Mucosa of stomach (tissue), 1 donor: ENCODE data around the gene CPHXL2.

Experiments used
- H3K27me3 ChIP-seq: one replicate; pipeline ENCODE4 v1.7.0; 2013; ENCODE audit warnings: mild to moderate bottlenecking, low read length; ENCODE audit not compliant: control insufficient read depth, insufficient read depth
- H3K36me3 ChIP-seq: one replicate; pipeline ENCODE4 v1.7.0; 2013; ENCODE audit warnings: low read length; ENCODE audit not compliant: control insufficient read depth, insufficient read depth
- H3K4me1 ChIP-seq: one replicate; pipeline ENCODE4 v1.7.0; 2013; ENCODE audit warnings: mild to moderate bottlenecking, low read length; ENCODE audit not compliant: control insufficient read depth, insufficient read depth
- H3K4me3 ChIP-seq: one replicate; pipeline ENCODE4 v1.7.0; 2013; ENCODE audit warnings: low read length
- H3K9ac ChIP-seq: one replicate; pipeline ENCODE4 v1.7.0; 2013; ENCODE audit warnings: mild to moderate bottlenecking, low read length, moderate library complexity
- H3K9me3 ChIP-seq: one replicate; pipeline ENCODE4 v1.7.0; 2013; ENCODE audit warnings: mild to moderate bottlenecking, low read length, moderate library complexity; ENCODE audit not compliant: control insufficient read depth
- donor health status: Pancreatic carcinoma.

Gene CPHXL2

DNA sequence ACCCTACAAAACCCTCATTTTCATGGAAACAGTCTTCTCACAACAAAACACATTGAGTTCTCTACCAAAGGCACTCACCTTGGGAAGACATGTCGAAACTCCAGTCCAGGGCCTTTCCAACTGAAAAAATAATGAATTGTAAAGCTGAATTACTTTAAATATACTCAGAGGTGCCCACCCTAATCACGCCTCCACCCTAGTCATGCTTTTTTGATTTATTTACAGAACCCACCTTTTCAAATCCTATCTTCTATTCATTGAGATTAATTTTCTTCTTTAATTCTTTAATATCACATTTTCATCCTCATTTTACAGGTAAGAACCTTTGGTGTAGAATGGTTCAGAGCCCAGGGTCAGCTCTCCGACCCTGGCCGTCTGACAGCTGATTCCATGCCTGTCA, at the start of gene CPHXL2:
TSS of gene CPHXL2 (minus strand) at position 101 of the 400 bp plus-strand sequence. CDS start at position 91, 10 bp downstream.
- Histone ChIP-seq H3K36me3 (no peaks in the 10 kb centered on the region), H3K9me3 (no peaks in the 10 kb centered on the region), H3K9ac (no peak within 1 kb of the TSS), H3K27me3 (peaks cover 31% of the 10 kb centered on the region), H3K4me3 (no peak within 1 kb of the TSS), H3K4me1 (peaks cover 6% of the 10 kb centered on the region)

DNA sequence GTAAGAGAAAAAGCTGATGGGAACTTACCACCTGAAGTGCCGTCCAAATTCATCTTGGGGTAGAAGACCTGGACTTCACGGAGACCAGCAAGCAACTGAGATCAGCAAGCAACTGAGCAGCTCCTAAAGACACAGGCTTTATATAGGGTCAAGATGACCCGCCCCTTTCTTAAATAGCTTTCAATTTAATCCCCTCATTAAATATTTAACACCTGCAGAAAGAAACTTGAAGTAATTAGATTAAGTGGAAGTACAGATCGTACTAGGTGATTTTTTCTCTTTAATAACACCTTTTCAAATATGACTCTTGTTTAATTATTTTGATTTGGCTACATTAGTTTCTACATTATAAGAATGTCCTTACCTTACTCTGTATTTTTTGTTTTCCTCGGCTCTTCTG, 49.6 kb upstream of the CPHXL2 start, which contains the start of gene CPHXL:
TSS of gene CPHXL (minus strand) at position 101 of the 400 bp plus-strand sequence. CDS start at position 53, 48 bp downstream.
- Histone ChIP-seq H3K36me3 (no peaks in the 10 kb centered on the region), H3K4me1 (peaks cover 8% of the 10 kb centered on the region), H3K9me3 (no peaks in the 10 kb centered on the region), H3K9ac (no peak within 1 kb of the TSS), H3K4me3 (no peak within 1 kb of the TSS), H3K27me3 (no peaks in the 10 kb centered on the region)

DNA sequence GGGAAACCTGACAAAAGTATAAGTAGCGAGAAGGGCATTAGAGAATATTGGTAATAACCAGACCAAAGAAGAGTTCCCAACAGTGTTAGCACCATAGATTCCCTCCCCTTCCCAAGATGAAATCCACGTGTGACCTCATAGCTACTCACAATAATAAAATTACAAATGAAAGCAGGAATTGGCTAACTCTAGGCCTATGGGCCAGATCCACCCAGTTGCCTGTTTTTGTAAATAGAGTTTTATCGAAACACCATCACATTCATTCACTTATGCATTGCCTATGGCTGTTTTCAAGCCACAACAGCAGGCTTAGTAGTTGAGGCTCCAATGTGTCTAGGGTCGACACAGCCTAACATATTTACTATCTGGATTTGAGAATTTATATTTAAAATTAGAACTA, 41.6 kb upstream of the CPHXL2 start:
- no peaks in the 10 kb centered on the region for H3K9me3 ChIP-seq
- no peaks in the 10 kb centered on the region for H3K4me1 ChIP-seq
- no peaks in the 10 kb centered on the region for H3K36me3 ChIP-seq

DNA sequence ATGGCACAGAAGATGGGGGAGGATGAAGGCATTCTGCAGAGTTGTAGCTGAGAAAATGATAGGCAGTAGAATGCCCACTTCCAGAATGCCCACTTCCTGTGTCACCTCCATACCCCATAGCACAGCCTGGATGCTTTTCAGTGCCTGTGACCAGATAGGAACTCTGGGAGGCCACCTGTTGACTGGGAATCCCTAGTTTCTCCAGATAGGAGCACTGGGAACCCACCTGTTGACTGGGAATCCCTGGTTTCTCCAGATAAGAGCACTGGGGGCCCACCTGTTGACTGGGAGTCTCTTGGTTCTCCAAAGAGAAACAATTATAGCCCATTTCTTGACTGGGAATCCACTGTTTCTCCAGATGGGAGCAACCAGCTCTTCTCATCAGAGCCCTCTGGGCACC, 37.9 kb upstream of the CPHXL2 start:
- no peak overlapping the region for H3K9ac ChIP-seq
- H3K27me3 ChIP-seq = peaks cover 9% of the 10 kb centered on the region
- no peak overlapping the region for H3K4me3 ChIP-seq
- no peaks in the 10 kb centered on the region for H3K9me3 ChIP-seq
- no peaks in the 10 kb centered on the region for H3K4me1 ChIP-seq
- H3K36me3 ChIP-seq = no peaks in the 10 kb centered on the region

More for the DNA sequence above, 41.6 kb upstream of the CPHXL2 start:
- H3K27me3 ChIP-seq = peaks cover 9% of the 10 kb centered on the region
- no peak overlapping the region for H3K4me3 ChIP-seq
- H3K9ac ChIP-seq = no peak overlapping the region

DNA sequence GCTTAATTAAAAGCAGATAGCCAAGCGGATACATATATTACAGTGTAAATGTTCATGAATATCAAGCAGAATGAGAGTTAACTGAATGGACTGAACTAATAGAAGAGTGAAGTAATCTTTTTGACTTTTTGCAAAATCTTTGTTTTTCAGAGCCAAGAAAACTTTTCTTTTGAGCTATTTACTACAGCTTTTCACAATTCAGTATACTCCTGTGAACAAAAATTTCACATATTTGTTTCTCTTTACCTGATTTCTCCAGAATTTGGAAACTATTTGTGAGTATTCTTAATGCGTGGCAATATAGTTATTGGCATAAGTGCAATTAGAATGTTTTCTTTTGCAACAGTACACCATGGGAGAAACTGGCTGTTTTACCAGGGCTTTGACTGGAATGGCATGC, 33.5 kb upstream of the CPHXL2 start:
- H3K4me1 ChIP-seq = no peaks in the 10 kb centered on the region
- H3K4me3 ChIP-seq = no peak overlapping the region
- H3K9ac ChIP-seq = no peak overlapping the region

DNA sequence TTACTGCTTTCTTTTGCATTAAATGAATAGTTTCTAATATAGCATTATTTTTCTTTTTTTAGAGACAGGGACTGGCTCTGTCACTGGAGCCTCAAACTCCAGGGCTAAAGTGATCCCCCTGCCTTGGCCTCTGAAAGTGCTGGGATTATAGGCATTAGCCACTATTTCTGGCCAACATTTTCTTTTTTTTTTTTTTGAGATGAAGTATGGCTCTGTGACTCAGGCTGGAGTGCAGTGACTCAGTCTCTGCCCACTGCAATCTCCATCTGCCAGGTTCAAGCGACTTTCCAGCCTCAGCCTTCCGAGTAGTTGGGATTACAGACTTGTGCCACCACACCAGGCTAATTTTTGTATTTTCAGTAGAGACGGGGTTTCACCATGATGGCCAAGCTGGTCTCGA, 26.5 kb upstream of the CPHXL2 start:
- Histone ChIP-seq H3K27me3 (peaks cover 7% of the 10 kb centered on the region), H3K9me3 (no peaks in the 10 kb centered on the region), H3K4me3 (no peak overlapping the region), H3K9ac (no peak overlapping the region), H3K4me1 (no peaks in the 10 kb centered on the region), H3K36me3 (no peaks in the 10 kb centered on the region)

More for the DNA sequence above, 33.5 kb upstream of the CPHXL2 start:
- Histone ChIP-seq H3K36me3 (no peaks in the 10 kb centered on the region), H3K27me3 (peaks cover 12% of the 10 kb centered on the region), H3K9me3 (no peaks in the 10 kb centered on the region)

DNA sequence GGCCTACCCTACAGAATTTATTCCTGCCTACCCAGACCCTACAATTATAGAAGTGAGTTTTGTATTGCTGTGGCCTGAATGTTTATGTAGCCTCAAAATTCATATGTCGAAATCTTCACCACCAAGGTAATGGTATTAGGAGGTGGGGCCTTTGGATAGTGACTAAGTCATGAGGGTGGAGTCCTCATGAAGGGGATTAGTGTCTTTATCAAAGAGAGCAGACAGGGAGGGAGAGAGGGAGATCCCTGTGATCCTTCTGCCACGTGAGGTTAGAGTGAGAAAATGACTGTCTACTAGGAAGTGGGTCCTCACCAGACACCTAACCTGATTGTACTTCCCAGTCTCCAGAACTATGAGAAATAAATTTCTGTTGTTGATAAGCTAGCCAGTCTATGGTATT, 25.4 kb upstream of the CPHXL2 start:
- Histone ChIP-seq H3K4me3 (no peak overlapping the region), H3K9ac (no peak overlapping the region), H3K9me3 (no peaks in the 10 kb centered on the region), H3K27me3 (peaks cover 7% of the 10 kb centered on the region), H3K36me3 (no peaks in the 10 kb centered on the region), H3K4me1 (no peaks in the 10 kb centered on the region)

DNA sequence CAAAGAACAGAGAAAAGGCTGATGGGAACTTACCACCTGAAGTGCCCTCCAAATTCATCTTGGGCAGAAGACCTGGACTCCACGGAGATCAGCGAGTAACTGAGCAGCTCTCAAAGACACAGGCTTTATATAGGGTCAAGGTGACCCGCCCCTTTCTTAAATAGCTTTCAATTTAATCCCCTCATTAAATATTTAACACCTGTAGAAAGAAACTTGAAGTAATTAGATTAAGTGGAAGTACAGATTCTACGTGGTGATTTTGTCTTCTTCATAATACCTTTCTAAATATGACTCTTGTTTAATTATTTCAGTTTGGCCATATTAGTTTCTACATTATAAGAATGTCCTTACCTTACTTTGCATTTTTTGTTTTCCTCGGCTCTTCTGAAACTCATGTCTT, 24.6 kb upstream of the CPHXL2 start, which contains the start of gene DUXB:
TSS of gene DUXB (minus strand) at position 101 of the 400 bp plus-strand sequence. CDS start at position 58, 43 bp downstream.
- H3K9ac ChIP-seq = no peak within 1 kb of the TSS
- no peak within 1 kb of the TSS for H3K4me3 ChIP-seq
- H3K27me3 ChIP-seq = peaks cover 7% of the 10 kb centered on the region
- no peaks in the 10 kb centered on the region for H3K9me3 ChIP-seq
- H3K4me1 ChIP-seq = no peaks in the 10 kb centered on the region
- H3K36me3 ChIP-seq = no peaks in the 10 kb centered on the region

DNA sequence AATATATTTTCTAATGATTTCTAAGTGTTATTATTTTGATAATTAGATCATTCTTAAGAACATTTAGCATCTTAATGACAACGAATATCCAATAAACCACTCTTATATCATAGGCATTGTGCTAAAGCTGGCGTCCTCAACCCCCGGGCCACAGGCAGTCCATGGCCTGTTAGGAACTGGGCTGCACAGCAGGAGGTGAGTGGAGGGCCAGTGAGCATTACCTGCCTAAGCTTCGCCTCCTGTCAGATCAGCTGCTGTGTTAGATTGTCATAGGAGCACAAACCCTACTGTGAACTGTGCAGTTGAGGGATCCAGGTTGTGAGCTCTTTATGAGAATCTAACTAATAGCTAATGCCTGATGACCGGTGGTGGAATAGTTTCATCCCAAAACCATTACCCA, 20.8 kb upstream of the CPHXL2 start:
- H3K36me3 ChIP-seq = no peaks in the 10 kb centered on the region
- H3K4me3 ChIP-seq = no peak overlapping the region
- no peaks in the 10 kb centered on the region for H3K9me3 ChIP-seq
- no peaks in the 10 kb centered on the region for H3K4me1 ChIP-seq
- H3K27me3 ChIP-seq = peaks cover 4% of the 10 kb centered on the region
- H3K9ac ChIP-seq = no peak overlapping the region

DNA sequence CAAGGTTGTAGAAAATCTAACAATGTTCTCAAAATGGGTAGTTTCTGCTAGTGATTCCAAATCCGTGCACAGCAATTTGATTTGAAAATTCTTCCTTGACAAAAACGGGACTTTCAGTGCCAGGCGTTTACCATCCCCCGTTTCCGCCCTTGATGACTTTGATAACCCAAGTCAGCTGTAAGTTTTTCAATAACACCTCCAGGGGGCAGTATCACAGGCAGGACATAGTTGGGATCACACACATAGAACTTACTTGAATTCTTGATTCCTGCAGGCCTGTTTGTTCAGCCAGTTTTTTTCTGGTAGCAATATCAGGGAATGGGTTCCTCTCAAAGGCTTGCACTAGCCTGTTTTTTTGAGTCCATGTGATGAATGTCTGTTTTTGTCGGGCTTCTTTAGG, 18.9 kb upstream of the CPHXL2 start:
- no peaks in the 10 kb centered on the region for H3K36me3 ChIP-seq
- H3K9me3 ChIP-seq = no peaks in the 10 kb centered on the region
- no peak overlapping the region for H3K4me3 ChIP-seq
- no peak overlapping the region for H3K9ac ChIP-seq
- H3K4me1 ChIP-seq = no peaks in the 10 kb centered on the region
- H3K27me3 ChIP-seq = peaks cover 6% of the 10 kb centered on the region

DNA sequence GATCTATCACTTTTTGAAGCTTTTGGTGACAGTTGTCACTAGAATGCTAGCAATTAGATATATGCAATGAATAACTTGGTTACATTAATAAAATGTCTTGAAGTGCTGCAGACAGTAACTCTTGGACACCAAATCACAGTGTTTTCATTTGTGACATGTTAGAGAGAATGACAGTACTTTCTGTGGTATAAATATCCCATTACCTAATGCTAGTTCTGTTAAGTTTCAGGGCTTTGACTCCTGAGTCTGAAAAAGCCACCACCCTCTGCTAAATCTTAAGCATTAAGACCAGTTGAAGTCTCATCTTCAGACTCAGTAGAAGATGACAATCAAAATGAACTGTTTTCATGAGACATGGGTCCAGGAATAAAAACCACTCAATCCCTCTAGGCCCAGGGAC, 10.6 kb upstream of the CPHXL2 start:
- no peak overlapping the region for H3K9ac ChIP-seq
- H3K4me1 ChIP-seq = no peaks in the 10 kb centered on the region
- H3K9me3 ChIP-seq = no peaks in the 10 kb centered on the region
- H3K4me3 ChIP-seq = no peak overlapping the region
- peaks cover 37% of the 10 kb centered on the region for H3K27me3 ChIP-seq
- no peaks in the 10 kb centered on the region for H3K36me3 ChIP-seq

DNA sequence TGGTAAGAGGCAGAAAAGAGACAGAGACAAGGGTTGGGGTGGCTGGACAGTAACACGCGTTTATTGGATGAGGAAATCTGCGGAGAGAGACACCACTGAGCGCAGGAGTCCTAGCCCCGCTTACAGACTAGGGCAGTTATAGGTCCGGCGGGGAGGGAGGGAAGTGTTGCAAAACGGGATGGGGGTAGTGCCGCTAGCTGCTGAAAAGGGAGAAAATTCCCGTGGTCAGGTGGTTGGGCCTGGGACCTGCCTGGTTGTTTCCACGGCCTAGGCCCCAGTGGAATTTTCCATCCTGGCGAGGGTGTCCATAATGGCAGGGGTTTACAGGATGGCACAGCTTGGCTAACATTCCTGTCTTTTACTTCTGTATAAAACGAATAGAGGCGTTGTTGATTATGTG, 5.5 kb upstream of the CPHXL2 start:
- H3K36me3 ChIP-seq = no peaks in the 10 kb centered on the region
- peaks cover 48% of the 10 kb centered on the region for H3K27me3 ChIP-seq
- H3K9me3 ChIP-seq = no peaks in the 10 kb centered on the region
- H3K9ac ChIP-seq = no peak overlapping the region
- no peak overlapping the region for H3K4me3 ChIP-seq
- peaks cover 6% of the 10 kb centered on the region for H3K4me1 ChIP-seq

DNA sequence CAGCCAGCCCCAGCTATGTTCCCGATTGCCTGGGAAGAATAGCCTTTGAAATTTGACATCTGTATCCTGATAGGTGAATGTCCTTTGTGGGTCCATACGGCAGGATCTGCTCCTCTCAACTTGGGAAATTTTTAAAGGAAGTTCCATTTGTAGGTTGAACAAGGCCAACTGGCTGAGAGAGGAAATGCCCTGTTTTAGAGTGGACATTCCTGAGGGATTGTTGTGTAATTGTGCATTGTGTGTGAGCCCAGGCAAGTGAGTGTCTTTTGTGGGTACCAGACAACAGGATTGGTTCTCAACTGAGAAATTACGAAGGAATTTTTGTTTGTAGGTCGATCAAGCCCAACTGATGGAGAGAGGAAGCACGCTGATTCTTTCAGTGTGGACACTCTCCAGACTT, 2.6 kb upstream of the CPHXL2 start:
- Histone ChIP-seq H3K36me3 (no peaks in the 10 kb centered on the region), H3K9me3 (no peaks in the 10 kb centered on the region), H3K9ac (no peak overlapping the region), H3K4me3 (no peak overlapping the region), H3K4me1 (peaks cover 6% of the 10 kb centered on the region), H3K27me3 (peaks cover 52% of the 10 kb centered on the region)
